GM23338 (cell line): ENCODE measurements around the gene LRRC8E.

Experiments used
- EZH2 ChIP-seq: fragments of 200-600 bp; sonication (generic); IDR thresholded peaks from one replicate; pipeline ENCODE4 v1.8.0; 2017; ENCODE audit warnings: antibody characterized with exemption, mild to moderate bottlenecking, low read depth; ENCODE audit not compliant: unreplicated experiment
- EZH2phosphoT487 ChIP-seq: fragments of 200-600 bp; sonication (generic); IDR thresholded peaks from one replicate; pipeline ENCODE4 v1.8.1; 2018; ENCODE audit warnings: antibody characterized with exemption; ENCODE audit not compliant: unreplicated experiment
- POLR2AphosphoS5 ChIP-seq: IDR thresholded peaks from 2 replicates; pipeline ENCODE4 v1.6.1; 2016; ENCODE audit warnings: antibody characterized with exemption, low read depth
- TF ChIP-seq, protein P1 (sequence below), 2 experiments: fragments of 200-600 bp in 1 of 2; sonication (generic) in 1 of 2; conservative IDR thresholded peaks; 2 replicates each; pipeline versions ENCODE4 v1.5.1 to v1.6.1; 2016 to 2017; ENCODE audit warnings: antibody characterized with exemption in 2 of 2, low read depth in 2 of 2, mild to moderate bottlenecking in 2 of 2, moderate library complexity in 1 of 2
- TF ChIP-seq, protein P2 (sequence below): IDR thresholded peaks from 2 replicates; pipeline ENCODE4 v1.6.1; 2016; ENCODE audit warnings: antibody characterized with exemption

DNA sequence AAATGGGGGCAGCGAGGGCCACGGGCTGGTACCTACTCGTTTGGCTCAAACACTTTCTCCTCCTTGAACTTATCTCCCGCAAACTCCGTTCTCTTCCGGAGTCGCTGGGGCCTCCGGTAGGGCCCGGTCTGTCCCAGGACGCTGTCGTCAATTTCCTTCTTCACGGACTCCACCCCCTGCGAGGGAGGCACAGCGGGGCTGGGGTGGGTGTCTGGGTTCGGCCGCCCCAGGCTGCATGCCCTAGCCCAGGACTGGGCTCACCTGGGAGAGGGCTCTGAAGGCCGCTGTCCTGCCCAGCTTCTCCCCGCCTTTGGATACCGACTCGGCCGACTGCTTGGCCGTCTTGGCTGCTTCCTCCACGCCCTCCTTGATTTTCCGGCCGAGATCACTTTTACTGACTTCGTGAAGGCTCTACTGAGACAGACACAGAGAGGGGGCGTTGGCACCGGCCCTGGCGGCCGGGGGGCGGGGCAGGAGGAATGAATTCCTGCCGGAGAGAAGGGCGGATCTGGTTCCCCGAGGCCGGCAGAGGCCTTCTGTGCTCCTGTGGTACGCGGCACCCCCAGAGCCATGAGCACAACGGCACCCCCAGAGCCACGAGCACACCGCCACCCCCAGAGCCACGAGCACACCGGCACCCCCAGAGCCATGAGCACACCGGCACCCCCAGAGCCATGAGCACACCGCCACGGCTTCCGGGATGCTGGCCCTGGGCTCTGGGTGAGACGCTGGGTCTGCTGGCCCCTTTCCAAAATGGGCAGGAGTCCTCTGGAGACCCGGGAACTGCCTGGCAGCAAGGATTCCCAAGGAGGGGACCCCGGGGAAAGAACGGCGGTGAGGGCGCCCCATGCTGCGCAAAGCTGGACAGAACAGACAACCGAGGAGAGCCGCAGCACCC, 45.8 kb downstream of the LRRC8E start:
- TF ChIP-seq, protein P1, sequence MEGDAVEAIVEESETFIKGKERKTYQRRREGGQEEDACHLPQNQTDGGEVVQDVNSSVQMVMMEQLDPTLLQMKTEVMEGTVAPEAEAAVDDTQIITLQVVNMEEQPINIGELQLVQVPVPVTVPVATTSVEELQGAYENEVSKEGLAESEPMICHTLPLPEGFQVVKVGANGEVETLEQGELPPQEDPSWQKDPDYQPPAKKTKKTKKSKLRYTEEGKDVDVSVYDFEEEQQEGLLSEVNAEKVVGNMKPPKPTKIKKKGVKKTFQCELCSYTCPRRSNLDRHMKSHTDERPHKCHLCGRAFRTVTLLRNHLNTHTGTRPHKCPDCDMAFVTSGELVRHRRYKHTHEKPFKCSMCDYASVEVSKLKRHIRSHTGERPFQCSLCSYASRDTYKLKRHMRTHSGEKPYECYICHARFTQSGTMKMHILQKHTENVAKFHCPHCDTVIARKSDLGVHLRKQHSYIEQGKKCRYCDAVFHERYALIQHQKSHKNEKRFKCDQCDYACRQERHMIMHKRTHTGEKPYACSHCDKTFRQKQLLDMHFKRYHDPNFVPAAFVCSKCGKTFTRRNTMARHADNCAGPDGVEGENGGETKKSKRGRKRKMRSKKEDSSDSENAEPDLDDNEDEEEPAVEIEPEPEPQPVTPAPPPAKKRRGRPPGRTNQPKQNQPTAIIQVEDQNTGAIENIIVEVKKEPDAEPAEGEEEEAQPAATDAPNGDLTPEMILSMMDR (conservative IDR thresholded peaks at IDR 0.05; ENCODE audit: low read depth in 2 of 2) = no peak
- TF ChIP-seq EZH2 (no peak), EZH2phosphoT487 (no peak), POLR2AphosphoS5 (no peak)
- TF ChIP-seq, protein P2, sequence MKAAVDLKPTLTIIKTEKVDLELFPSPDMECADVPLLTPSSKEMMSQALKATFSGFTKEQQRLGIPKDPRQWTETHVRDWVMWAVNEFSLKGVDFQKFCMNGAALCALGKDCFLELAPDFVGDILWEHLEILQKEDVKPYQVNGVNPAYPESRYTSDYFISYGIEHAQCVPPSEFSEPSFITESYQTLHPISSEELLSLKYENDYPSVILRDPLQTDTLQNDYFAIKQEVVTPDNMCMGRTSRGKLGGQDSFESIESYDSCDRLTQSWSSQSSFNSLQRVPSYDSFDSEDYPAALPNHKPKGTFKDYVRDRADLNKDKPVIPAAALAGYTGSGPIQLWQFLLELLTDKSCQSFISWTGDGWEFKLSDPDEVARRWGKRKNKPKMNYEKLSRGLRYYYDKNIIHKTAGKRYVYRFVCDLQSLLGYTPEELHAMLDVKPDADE = no peak
